ENCODE results near the gene CCER1.
A peak's percentile ranks its signal among the peaks of the same experiment; 100 is the strongest.

DNA sequence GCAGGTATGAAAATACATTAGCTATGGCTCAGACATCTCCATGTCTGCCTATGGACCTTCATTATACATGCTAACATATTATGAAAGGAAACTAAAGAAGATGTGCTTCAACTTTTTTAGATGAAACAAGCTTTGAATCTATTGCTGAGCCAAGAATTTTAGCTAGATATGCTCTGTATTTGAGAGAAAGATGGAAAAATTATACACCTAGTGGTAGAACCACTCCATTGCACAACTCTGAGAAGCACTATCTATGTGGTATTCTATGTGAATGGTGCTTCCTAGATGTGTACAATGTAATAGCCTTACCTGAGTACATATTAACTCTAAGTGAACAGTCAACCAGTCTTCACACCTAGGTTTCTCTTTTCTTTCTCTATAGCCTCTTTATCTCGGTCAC is 32.5 kb upstream of the CCER1 start:
- no peak for TF ChIP-seq POLR2A (IDR thresholded peaks at IDR 0.05; ENCODE audit: extremely low read depth, insufficient read length)
- TF ChIP-seq, protein P1, sequence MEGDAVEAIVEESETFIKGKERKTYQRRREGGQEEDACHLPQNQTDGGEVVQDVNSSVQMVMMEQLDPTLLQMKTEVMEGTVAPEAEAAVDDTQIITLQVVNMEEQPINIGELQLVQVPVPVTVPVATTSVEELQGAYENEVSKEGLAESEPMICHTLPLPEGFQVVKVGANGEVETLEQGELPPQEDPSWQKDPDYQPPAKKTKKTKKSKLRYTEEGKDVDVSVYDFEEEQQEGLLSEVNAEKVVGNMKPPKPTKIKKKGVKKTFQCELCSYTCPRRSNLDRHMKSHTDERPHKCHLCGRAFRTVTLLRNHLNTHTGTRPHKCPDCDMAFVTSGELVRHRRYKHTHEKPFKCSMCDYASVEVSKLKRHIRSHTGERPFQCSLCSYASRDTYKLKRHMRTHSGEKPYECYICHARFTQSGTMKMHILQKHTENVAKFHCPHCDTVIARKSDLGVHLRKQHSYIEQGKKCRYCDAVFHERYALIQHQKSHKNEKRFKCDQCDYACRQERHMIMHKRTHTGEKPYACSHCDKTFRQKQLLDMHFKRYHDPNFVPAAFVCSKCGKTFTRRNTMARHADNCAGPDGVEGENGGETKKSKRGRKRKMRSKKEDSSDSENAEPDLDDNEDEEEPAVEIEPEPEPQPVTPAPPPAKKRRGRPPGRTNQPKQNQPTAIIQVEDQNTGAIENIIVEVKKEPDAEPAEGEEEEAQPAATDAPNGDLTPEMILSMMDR (IDR thresholded peaks at IDR 0.05; ENCODE audit: low read depth, low read length): peak; percentile 19
- TF ChIP-seq, protein P2, sequence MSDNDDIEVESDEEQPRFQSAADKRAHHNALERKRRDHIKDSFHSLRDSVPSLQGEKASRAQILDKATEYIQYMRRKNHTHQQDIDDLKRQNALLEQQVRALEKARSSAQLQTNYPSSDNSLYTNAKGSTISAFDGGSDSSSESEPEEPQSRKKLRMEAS (IDR thresholded peaks at IDR 0.05; ENCODE audit: low read depth, low read length): no peak
- TF ChIP-seq MYC (IDR thresholded peaks at IDR 0.05; ENCODE audit: low read depth, low read length): no peak
